ENCODE results near the gene RGS10. TPM values are rescaled to one million over a fixed set of nuclear protein-coding genes. Genes with fewer than 3 reads are reported as not detected.

The RGS10 gene
- total RNA-seq, 1 donor from 2014 or later = 46.9 TPM

- DNase-seq (ENCODE audit: low spot score) = no peak
These were observed 45.3 kb downstream of the RGS10 start for GRCh38 chr10:119497243-119497642.

GRCh38 chr10:119496273-119496672 lies 46.2 kb downstream of the RGS10 start:
- no peak for DNase-seq (ENCODE audit: low spot score)

GRCh38 chr10:119495545-119495944 lies 47.0 kb downstream of the RGS10 start:
- DNase-seq (ENCODE audit: low spot score) = no peak

GRCh38 chr10:119495021-119495505 lies 47.5 kb downstream of the RGS10 start:
- DNase-seq (ENCODE audit: low spot score) = no peak

GRCh38 chr10:119494236-119495020 lies 48.1 kb downstream of the RGS10 start:
- DNase-seq (ENCODE audit: low spot score) = no peak

GRCh38 chr10:119493155-119493554 lies 49.4 kb downstream of the RGS10 start:
- DNase-seq (ENCODE audit: low spot score) = no peak

GRCh38 chr10:119491966-119492757 lies 50.4 kb downstream of the RGS10 start:
- no peak for DNase-seq (ENCODE audit: low spot score)

GRCh38 chr10:119489991-119490326 lies 52.6 kb downstream of the RGS10 start:
- DNase-seq (ENCODE audit: low spot score) = no peak

- DNase-seq (ENCODE audit: low spot score) = no peak
These were observed 53.8 kb downstream of the RGS10 start for GRCh38 chr10:119488675-119489074.

- no peak for DNase-seq (ENCODE audit: low spot score)
These were observed 58.7 kb downstream of the RGS10 start for GRCh38 chr10:119483839-119484238.

- DNase-seq (ENCODE audit: low spot score) = no peak
These were observed 59.5 kb downstream of the RGS10 start for GRCh38 chr10:119483001-119483400.

GRCh38 chr10:119481781-119482426 lies 60.6 kb downstream of the RGS10 start:
- no peak for DNase-seq (ENCODE audit: low spot score)

- no peak for DNase-seq (ENCODE audit: low spot score)
These were observed 61.9 kb downstream of the RGS10 start for GRCh38 chr10:119480667-119481066.

GRCh38 chr10:119479532-119479931 lies 63.0 kb downstream of the RGS10 start:
- no peak for DNase-seq (ENCODE audit: low spot score)

GRCh38 chr10:119478811-119479341 lies 63.6 kb downstream of the RGS10 start:
- DNase-seq (ENCODE audit: low spot score) = no peak

GRCh38 chr10:119478111-119478802 lies 64.3 kb downstream of the RGS10 start:
- no peak for DNase-seq (ENCODE audit: low spot score)

- no peak for DNase-seq (ENCODE audit: low spot score)
These were observed 65.1 kb downstream of the RGS10 start for GRCh38 chr10:119477444-119477843.

- no peak for DNase-seq (ENCODE audit: low spot score)
These were observed 67.9 kb downstream of the RGS10 start for GRCh38 chr10:119474606-119475005.

GRCh38 chr10:119473771-119474170 lies 68.7 kb downstream of the RGS10 start:
- DNase-seq (ENCODE audit: low spot score) = no peak

- DNase-seq (ENCODE audit: low spot score) = no peak
These were observed 71.4 kb downstream of the RGS10 start for GRCh38 chr10:119470920-119471702.

- no peak for DNase-seq (ENCODE audit: low spot score)
These were observed 72.7 kb downstream of the RGS10 start for GRCh38 chr10:119469846-119470245.
